GM13976 (cell line): ENCODE data around the gene CDH13.

Experiments
- DNase-seq: peaks from one replicate; pipeline ENCODE4 v3.0.0; 2012; ENCODE audit warnings: low spot score
- in situ Hi-C: fragments of 300-500 bp; cut with MboI; formaldehyde crosslinking; loops from one replicate; pipeline ENCODE4 v1.12.0; 2022; ENCODE audit warnings: low sequenced_read_pairs, mixed read lengths, inconsistent platforms; ENCODE audit not compliant: unreplicated experiment
- TF ChIP-seq, protein P1 (sequence below): IDR thresholded peaks from 2 replicates; pipeline ENCODE4 v1.5.1; 2012; ENCODE audit warnings: borderline replicate concordance, mild to moderate bottlenecking; ENCODE audit not compliant: insufficient read depth; ENCODE audit errors: extremely low read depth, missing control alignments, control extremely low read depth

CDH13 gene

GRCh38 chr16:83004868-83005652 lies 378.3 kb downstream of the CDH13 start:
- no peak for DNase-seq
- in situ Hi-C loops, result no loop called here
- TF ChIP-seq, protein P1, sequence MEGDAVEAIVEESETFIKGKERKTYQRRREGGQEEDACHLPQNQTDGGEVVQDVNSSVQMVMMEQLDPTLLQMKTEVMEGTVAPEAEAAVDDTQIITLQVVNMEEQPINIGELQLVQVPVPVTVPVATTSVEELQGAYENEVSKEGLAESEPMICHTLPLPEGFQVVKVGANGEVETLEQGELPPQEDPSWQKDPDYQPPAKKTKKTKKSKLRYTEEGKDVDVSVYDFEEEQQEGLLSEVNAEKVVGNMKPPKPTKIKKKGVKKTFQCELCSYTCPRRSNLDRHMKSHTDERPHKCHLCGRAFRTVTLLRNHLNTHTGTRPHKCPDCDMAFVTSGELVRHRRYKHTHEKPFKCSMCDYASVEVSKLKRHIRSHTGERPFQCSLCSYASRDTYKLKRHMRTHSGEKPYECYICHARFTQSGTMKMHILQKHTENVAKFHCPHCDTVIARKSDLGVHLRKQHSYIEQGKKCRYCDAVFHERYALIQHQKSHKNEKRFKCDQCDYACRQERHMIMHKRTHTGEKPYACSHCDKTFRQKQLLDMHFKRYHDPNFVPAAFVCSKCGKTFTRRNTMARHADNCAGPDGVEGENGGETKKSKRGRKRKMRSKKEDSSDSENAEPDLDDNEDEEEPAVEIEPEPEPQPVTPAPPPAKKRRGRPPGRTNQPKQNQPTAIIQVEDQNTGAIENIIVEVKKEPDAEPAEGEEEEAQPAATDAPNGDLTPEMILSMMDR, result no peak

DNA sequence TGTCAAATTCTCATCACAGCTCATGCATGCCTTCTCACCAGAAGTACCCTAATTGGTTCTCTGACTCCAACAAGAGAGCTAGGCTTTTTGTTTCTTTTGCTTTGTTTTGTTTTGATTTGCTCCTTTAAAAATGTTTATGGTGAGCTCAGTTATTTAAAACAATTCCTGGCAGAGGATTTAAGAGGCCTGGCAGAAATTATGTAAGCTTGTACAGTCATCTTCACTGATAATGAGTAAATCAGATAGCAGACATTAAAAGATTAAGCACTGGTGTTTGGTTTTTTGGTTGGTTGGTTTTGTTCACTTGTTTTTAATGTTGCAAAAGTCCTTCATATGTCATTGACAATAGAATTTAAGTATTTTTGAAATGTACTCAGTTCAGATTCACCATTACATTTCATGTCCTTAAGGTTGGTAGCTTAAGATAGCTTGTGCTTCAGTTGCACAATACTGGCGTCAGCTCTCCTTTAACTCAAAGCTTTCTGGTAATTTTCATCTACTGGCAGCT lies 378.9 kb downstream of the CDH13 start:
- TF ChIP-seq, protein P1, result no peak
- no peak for DNase-seq
- in situ Hi-C loops, result no loop called here

DNA sequence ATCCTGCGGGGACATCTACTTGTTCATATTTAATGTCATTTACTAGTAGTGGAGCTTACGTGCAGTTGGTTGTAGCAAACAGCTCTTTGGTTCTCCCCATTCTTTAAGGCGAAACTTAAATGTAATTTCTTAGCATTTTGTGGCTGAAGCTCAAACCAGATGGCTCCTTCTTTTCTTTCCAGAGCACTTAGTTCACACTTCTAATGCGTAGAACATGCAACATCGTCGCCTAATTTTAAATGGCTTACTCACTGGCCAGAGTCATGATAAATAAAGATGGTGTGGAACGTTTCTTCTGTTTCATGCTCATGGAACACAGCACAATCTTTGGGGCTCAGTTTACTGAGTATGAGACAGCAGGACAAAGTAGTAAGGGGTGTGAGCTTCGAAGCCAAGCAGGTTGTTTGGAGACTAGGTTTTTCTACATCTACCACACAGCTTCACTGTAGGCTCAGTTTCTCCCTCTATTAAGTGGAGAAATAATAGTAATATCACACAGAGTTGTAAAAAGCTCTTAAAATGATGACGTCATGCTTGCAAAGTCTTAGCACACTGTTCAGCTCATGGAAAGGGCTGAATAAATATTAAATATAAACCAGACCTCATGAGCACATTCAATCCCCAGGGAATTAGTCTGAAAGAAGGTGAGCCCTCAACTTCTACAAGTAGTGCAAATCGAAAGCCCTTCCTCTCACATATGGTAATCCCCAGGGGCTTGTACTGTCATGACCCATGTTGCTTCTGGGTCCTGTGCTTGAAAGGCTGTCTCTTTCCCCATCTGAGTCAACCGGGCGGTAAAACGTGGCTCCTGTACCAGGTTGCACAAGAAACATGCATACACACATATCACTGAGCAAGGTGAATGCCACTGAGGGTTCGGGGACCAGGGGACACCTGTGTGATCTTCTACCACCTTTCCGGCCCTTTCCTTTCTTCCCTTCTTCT lies 384.3 kb downstream of the CDH13 start:
- TF ChIP-seq, protein P1, result no peak
- in situ Hi-C loops, result no loop called here
- no peak for DNase-seq

- DNase-seq, result no peak
- in situ Hi-C loops, result no loop called here
- TF ChIP-seq, protein P1, result no peak
Measured at GRCh38 chr16:83011939-83012338, 385.2 kb downstream of the CDH13 start.

DNA sequence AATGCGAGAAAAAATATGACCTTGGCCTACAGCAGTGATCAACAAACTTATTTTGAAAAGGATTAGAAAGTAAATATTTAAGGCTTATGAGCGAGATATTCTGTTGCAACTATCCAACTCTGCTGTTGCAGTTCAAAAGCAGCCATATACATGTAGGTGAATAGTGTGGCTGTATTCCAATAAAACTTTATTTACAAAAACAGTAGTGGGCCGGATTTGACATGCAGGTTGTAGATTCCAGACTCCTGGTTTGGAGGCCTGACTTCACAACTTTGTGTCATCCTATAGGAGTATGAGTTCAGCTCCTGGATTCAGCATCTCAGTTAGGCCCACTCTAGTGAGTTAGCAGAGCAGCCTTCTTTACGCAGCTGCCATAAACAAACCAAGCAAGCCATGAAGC lies 386.3 kb downstream of the CDH13 start:
- TF ChIP-seq, protein P1, result no peak
- in situ Hi-C loops, result no loop called here
- no peak for DNase-seq

DNA sequence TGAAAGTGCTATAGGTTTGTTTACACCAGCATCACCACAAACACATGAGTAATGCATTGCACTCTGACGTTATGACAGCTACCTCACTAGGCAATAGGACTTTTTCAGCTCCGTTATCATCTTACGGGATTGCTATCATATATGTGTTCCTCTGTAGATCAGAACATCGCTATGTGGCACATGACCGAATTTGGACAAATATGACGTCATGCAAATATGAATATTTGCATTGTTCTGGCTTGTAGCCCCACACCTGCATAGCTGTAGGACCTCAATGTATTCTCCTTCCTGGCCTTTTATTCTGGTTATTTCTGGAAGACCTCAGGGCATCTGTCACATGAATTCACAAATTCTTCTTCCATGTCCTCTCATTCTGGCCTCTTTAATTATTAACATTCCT lies 393.2 kb downstream of the CDH13 start:
- TF ChIP-seq, protein P1, result no peak
- in situ Hi-C loops, result no loop called here
- DNase-seq, result no peak
